ENCODE measurements around the gene SYNE2. TPM values are rescaled to one million over a fixed set of nuclear protein-coding genes. Genes with fewer than 3 reads are reported as not detected.

SYNE2 gene
- total RNA-seq, 4 donors from 2014 or later: 212 to 378 (median 285) TPM

DNA sequence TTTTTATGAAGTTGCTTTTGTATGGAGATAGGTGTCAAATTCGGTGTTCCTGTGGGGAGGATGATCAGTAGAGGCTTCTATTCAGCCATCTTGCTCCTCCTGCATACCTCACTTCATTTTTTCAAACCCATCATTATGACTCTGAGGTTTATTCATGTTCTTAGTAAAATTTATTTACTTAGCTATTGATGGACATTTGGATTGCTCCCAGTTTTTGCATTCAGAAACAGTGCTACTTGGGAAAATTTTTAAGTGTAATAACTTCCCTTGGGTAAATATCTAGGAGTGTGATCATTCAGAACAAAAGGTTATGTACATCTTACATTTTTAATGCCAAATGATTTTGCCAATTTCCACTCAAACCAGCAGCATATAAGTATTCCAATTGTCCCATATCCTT, 208.3 kb downstream of the SYNE2 start:
- Histone ChIP-seq H3K27me3 (no peaks in the 10 kb centered on the region), H3K4me1 (no peaks in the 10 kb centered on the region), H3K36me3 (peaks cover 0 to 53% (median under 1%) of the 10 kb centered on the region in 3 donors), H3K27ac (no peak overlapping the region), H3K9me3 (no peaks in the 10 kb centered on the region), H3K4me3 (no peak overlapping the region)
- TF ChIP-seq, protein P1, sequence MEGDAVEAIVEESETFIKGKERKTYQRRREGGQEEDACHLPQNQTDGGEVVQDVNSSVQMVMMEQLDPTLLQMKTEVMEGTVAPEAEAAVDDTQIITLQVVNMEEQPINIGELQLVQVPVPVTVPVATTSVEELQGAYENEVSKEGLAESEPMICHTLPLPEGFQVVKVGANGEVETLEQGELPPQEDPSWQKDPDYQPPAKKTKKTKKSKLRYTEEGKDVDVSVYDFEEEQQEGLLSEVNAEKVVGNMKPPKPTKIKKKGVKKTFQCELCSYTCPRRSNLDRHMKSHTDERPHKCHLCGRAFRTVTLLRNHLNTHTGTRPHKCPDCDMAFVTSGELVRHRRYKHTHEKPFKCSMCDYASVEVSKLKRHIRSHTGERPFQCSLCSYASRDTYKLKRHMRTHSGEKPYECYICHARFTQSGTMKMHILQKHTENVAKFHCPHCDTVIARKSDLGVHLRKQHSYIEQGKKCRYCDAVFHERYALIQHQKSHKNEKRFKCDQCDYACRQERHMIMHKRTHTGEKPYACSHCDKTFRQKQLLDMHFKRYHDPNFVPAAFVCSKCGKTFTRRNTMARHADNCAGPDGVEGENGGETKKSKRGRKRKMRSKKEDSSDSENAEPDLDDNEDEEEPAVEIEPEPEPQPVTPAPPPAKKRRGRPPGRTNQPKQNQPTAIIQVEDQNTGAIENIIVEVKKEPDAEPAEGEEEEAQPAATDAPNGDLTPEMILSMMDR (IDR thresholded peaks at IDR 0.05): no peak
- DNase-seq (ENCODE audit: low spot score in 2 of 2): no peak
- WGBS, 2 donors: 61 to 90% methylated on average over 1 of the region's 1 CpG

DNA sequence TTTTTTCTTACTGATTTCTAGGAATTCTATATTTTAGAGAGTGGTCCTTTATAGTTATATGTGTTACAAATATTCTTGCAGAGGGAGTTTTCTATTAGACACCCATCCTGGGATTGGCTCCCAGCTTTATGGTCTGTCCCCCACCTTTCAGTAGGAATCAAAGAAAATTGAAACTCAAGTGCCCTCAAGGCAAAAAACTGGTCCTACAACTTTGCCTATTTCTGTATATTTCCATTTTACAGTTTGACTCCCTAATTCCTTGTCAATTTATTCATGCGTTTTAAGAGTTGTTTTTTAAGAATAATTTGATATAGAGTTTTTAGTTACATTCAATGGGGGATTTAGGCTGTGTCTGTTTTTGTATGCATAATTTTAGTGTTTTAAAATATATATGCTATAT, 208.9 kb downstream of the SYNE2 start:
- Histone ChIP-seq H3K9me3 (no peaks in the 10 kb centered on the region), H3K27ac (no peak overlapping the region), H3K4me1 (no peaks in the 10 kb centered on the region), H3K36me3 (peaks cover 0 to 53% (median 3%) of the 10 kb centered on the region in 3 donors), H3K27me3 (no peaks in the 10 kb centered on the region), H3K4me3 (no peak overlapping the region)
- 97 to 100% methylated on average over 1 of the region's 1 CpG for WGBS, 2 donors
- TF ChIP-seq POLR2A (IDR thresholded peaks at IDR 0.05) (no peak), EP300 (IDR thresholded peaks at IDR 0.05) (no peak)
- TF ChIP-seq, protein P1 (IDR thresholded peaks at IDR 0.05): no peak
- no peak for DNase-seq (ENCODE audit: low spot score in 2 of 2)

DNA sequence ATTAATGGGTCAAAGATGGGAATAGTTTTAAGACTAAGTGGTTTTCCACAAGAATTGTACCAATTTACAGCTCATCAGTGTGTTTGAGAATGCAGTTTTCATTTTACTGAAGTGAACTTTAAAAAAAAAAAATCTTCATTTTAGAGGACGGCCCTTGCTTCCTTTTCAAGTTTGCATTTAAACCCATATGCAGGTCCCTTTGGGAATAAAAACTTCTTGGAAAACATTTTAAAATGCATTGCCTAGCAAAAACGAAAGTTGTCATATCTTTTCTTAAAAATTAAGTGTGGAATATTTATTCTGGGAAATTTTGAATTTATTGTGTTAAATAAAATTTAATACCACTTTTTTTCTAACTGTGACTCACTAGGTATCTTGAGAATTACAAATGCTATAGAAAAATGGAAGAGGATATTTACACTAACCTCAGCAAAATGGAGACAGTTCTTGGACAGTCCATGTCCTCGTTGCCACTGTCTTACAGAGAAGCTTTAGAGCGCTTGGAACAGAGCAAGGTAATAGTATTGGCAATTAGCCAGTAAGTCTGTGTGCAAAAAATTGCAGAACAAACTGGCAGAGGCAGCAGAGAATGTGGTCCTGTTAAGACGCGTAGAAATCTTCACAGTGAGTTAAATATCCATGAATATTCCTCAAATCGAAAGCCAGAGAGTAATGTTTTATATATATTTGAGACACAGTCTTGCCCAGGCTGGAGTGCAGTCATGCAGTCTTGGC, 209.7 kb downstream of the SYNE2 start:
- Histone ChIP-seq H3K4me1 (no peaks in the 10 kb centered on the region), H3K4me3 (no peak overlapping the region), H3K27me3 (no peaks in the 10 kb centered on the region), H3K36me3 (peaks cover 0 to 45% (median 3%) of the 10 kb centered on the region in 3 donors), H3K9me3 (no peaks in the 10 kb centered on the region), H3K27ac (no peak overlapping the region)
- WGBS, 2 donors: 77 to 78% methylated on average over 7 of the region's 7 CpGs
- no peak for DNase-seq (ENCODE audit: low spot score in 2 of 2)
- TF ChIP-seq POLR2A (IDR thresholded peaks at IDR 0.05) (no peak), EP300 (IDR thresholded peaks at IDR 0.05) (no peak)
- TF ChIP-seq, protein P1 (IDR thresholded peaks at IDR 0.05): no peak

DNA sequence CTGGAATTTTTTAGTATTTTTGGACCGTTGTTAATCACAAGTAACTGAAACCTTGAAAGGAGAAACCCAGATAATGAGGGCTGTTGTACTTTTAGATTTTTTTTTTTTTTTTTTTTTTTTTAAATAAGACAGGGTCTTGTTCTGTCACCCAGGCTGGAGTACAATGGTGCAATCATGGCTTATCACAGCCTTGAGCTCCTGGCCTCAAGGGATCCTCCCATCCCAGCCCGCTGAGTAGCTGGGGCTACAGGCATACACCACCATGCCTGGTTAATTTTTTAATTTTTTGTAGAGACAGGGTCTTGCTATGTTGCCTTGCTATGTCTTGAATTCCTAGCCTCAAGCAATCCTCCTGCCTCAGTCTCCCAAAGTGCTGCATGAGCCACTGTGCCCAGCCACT, 211.6 kb downstream of the SYNE2 start:
- no peaks in the 10 kb centered on the region for H3K4me1 ChIP-seq
- peaks cover 0 to 37% (median 3%) of the 10 kb centered on the region in 3 donors for H3K36me3 ChIP-seq
- DNase-seq (ENCODE audit: low spot score in 2 of 2): no peak
- no peak overlapping the region for H3K27ac ChIP-seq
- H3K9me3 ChIP-seq: no peaks in the 10 kb centered on the region
- no peak overlapping the region for H3K4me3 ChIP-seq
- no peaks in the 10 kb centered on the region for H3K27me3 ChIP-seq
- WGBS, 2 donors: 76 to 82% methylated on average over 2 of the region's 2 CpGs
- TF ChIP-seq, protein P1 (IDR thresholded peaks at IDR 0.05): no peak
- TF ChIP-seq POLR2A (IDR thresholded peaks at IDR 0.05) (no peak), EP300 (IDR thresholded peaks at IDR 0.05) (no peak)

DNA sequence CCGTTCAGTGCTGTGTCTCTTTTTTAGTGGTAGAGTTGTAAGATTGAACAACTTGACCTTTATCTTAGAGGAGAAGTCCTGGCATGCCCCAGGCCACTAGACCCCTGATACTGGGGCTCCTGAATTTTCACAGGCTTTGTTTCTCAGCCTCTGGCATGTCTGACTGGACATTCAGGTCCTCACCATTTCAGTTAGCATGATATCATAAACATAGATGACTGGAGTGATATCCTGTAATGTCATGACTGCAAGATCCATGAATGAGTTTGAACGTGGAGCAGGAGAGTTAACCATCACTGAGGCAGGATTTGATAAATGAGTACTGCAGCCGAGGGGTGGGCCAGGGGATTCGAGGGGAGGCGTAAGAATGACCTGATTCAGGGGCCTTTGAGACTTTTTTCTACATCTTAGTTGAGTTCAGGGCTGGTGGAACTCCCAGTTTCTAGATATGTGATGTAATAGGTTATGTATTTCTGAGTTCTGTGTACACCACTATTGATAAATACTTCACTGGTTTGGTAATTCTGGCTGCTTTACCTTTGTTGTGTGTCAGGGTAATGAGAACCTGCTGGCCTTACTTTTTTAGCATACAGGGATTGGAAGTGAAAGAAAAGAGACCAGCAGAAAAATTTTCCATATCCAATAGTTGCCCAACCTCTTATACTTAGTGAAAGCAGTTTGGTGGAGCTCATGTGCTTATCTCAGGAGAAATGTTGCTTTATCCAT, 217.0 kb downstream of the SYNE2 start:
- H3K36me3 ChIP-seq: peaks cover 0 to 72% (median 5%) of the 10 kb centered on the region in 3 donors
- H3K27me3 ChIP-seq: no peaks in the 10 kb centered on the region
- 62 to 76% methylated on average over 5 of the region's 5 CpGs for WGBS, 2 donors
- no peaks in the 10 kb centered on the region for H3K9me3 ChIP-seq
- no peaks in the 10 kb centered on the region for H3K4me1 ChIP-seq
- no peak overlapping the region for H3K4me3 ChIP-seq
- H3K27ac ChIP-seq: no peak overlapping the region
- no peak for TF ChIP-seq EP300 (IDR thresholded peaks at IDR 0.05)
- no peak for TF ChIP-seq POLR2A (IDR thresholded peaks at IDR 0.05)
- TF ChIP-seq, protein P1 (IDR thresholded peaks at IDR 0.05): no peak
- no peak for DNase-seq (ENCODE audit: low spot score in 2 of 2)
